ENCODE measurements around the gene CCDC150. TPM values are rescaled to one million over a fixed set of nuclear protein-coding genes. Genes with fewer than 3 reads are reported as not detected.

Gene CCDC150
- total and polyA plus RNA-seq, 2 of the 8 experiments (the other 6 are each of a cell fraction or from before 2014, with no cell fraction given), result 8.3 to 31.9 TPM

DNA sequence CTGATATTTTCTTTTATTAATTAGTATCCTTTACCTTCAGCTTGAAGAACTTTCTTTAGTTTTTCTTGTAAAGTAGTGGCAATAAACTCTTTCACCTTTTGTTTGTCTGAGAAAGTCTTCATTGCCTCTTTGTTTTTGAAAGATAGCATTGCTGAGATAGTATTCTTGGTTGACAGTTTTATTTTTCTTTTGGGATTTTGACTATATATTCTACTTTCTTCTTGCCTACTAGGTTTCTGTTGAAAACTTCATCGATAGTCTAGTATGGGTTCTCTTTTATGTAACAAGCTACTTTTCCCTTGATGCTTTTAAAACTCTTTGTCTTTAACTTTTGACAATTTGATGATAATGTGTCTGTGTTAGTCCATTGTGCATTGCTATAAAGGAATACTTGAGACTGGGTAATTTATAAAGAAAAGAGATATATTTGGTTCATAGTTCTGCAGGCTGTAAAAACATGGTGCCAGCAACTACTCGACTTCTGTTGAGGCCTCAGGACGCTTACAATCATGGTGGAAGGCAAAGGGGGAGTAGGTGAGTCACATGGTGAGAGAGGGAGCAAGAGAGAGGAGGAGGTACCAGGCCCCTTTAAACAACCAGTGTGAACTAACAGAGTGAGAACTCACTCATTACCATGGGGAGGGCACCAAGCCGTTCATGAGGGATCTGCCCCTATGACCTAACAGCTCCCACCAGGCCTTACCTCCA is 12.0 kb downstream of the CCDC150 start:
- TF ChIP-seq ZNF274 (IDR thresholded peaks at IDR 0.05; ENCODE audit: borderline replicate concordance, extremely low read depth, low read length) (peak; percentile 72), BACH1 (IDR thresholded peaks at IDR 0.05; ENCODE audit: low read length) (no peak), PHF8 (conservative IDR thresholded peaks at IDR 0.05; ENCODE audit: low read depth, low read length) (no peak)
- H3K79me2 ChIP-seq (ENCODE audit: control insufficient read depth in 1 of 2, insufficient read depth in 2 of 2, low read length in 2 of 2), result peaks cover 7 to 99% of the 10 kb centered on the region in 2 experiments; a peak in 3 of 4 replicates

More for the DNA sequence above, 12.0 kb downstream of the CCDC150 start:
- H3K56ac ChIP-seq (replicated peaks; ENCODE audit: insufficient read length, low read depth, low read length), result no peak overlapping the region
- DNase-seq (ENCODE audit: low read depth in 1 of 2, low spot score in 2 of 2) (no peak), FAIRE-seq (no peak)
- H3K14ac ChIP-seq (ENCODE audit: insufficient read length), result no peak overlapping the region
- no peak overlapping the region for H3K18ac ChIP-seq (ENCODE audit: extremely low read depth, low read length)
- peak overlapping the region in 1 of 4 experiments; percentile 2; a peak in 1 of 8 replicates for H3K4me3 ChIP-seq (ENCODE audit: extremely low read depth in 1 of 4, insufficient read depth in 2 of 4, low read depth in 3 of 4, low read length in 4 of 4)
- no peak overlapping the region for H3K27ac ChIP-seq (ENCODE audit: low read depth, low read length)
- no peaks in the 10 kb centered on the region for H3K27me3 ChIP-seq (replicated peaks in 1 of 4; ENCODE audit: control insufficient read depth in 3 of 4, extremely low read depth in 1 of 4, insufficient read depth in 3 of 4, low read length in 3 of 4)
- H4K20me1 ChIP-seq (replicated peaks in 1 of 2; ENCODE audit: control insufficient read depth in 1 of 2, insufficient read depth in 2 of 2, low read length in 2 of 2), result no peaks in the 10 kb centered on the region
- ChIA-PET CTCF (ENCODE audit: partially characterized antibody) (interaction anchor here (0.9 to 1.6 kb wide), 3 partner anchors 8 to 13 kb away, joined by 3 read pairs; partner anchors contain the start of gene CCDC150), POLR2A (ENCODE audit: partially characterized antibody) (interaction anchor here (0.6 kb wide), 1 partner anchor 10 kb away, joined by 3 read pairs; no protein-coding TSS in a partner anchor)
- no peak overlapping the region for H3K23ac ChIP-seq (ENCODE audit: insufficient read length)
- H3K79me1 ChIP-seq (ENCODE audit: low read depth, low read length), result peaks cover 3% of the 10 kb centered on the region; the same call in 1 of the 2 replicates
- H3K36me3 ChIP-seq (ENCODE audit: control insufficient read depth in 2 of 4, insufficient read depth in 4 of 4, low read length in 3 of 4), result peaks cover 0 to 51% (median 26%) of the 10 kb centered on the region in 4 experiments; a peak in 5 of 8 replicates
- no peak overlapping the region for H2BK120ac ChIP-seq (replicated peaks; ENCODE audit: low read depth, low read length)
- WGBS, 2 experiments (ENCODE audit: extremely low coverage in 1 of 2, insufficient coverage in 1 of 2, insufficient read length in 1 of 2, insufficient replicate concordance in 2 of 2, low coverage in 1 of 2, low lambda C conversion rate in 2 of 2, missing lambda C conversion rate in 1 of 2), result 73% methylated on average over 4 of the region's 4 CpGs; no CpG with 5 or more reads in 1 of the 2 experiments
- H4K91ac ChIP-seq (replicated peaks; ENCODE audit: insufficient read length, low read length), result no peak overlapping the region
- no peak overlapping the region for H2AK5ac ChIP-seq (ENCODE audit: low read depth, low read length)
- no peak overlapping the region for H4K5ac ChIP-seq (ENCODE audit: insufficient read length, low read depth, low read length)
- no peak overlapping the region for H4K8ac ChIP-seq (ENCODE audit: extremely low read depth, insufficient read depth, low read length)
- no peak overlapping the region for H2BK12ac ChIP-seq (ENCODE audit: low read depth, low read length)
- no peak overlapping the region for H3K4me2 ChIP-seq (ENCODE audit: insufficient read depth in 1 of 2, low read depth in 2 of 2, low read length in 2 of 2)
- no peak overlapping the region for H2AFZ ChIP-seq (ENCODE audit: low read length)
- no peak overlapping the region for H2BK20ac ChIP-seq (ENCODE audit: low read length)
- H3K9ac ChIP-seq (replicated peaks in 1 of 4; ENCODE audit: extremely low read depth in 1 of 4, low read depth in 3 of 4, low read length in 3 of 4), result no peak overlapping the region
- H2BK5ac ChIP-seq (ENCODE audit: low read depth, low read length), result no peak overlapping the region
- H3K9me3 ChIP-seq (ENCODE audit: insufficient read depth in 2 of 2, low read depth in 1 of 2, low read length in 1 of 2), result peaks cover 51 to 52% of the 10 kb centered on the region in 2 experiments
- no peak overlapping the region for H3K4ac ChIP-seq (replicated peaks; ENCODE audit: insufficient read length, low read depth, low read length)
- no peaks in the 10 kb centered on the region; a peak in 1 of 7 replicates for H3K4me1 ChIP-seq (replicated peaks in 1 of 4; ENCODE audit: control insufficient read depth in 3 of 4, insufficient read depth in 4 of 4, low read length in 3 of 4)
- no peaks in the 10 kb centered on the region for H3K23me2 ChIP-seq (ENCODE audit: low read depth, low read length)
- no peak overlapping the region for H2BK15ac ChIP-seq (ENCODE audit: low read length)
